ENCODE data around the gene UGT1A8. TPM values are rescaled to one million over a fixed set of nuclear protein-coding genes. Genes with fewer than 3 reads are reported as not detected.

UGT1A8 gene
- total and polyA plus RNA-seq, 2 donors (not counting 3 experiments of a cell fraction or from before 2014, with no cell fraction given) = not detected

GRCh38 chr2:233711312-233712008 is 94.0 kb downstream of the UGT1A8 start:
- TF ChIP-seq MYC (IDR thresholded peaks at IDR 0.05; ENCODE audit: low read depth, low read length) (no peak), CTCF (IDR thresholded peaks at IDR 0.05; ENCODE audit: extremely low read depth in 1 of 2, insufficient read depth in 1 of 2, low read depth in 1 of 2, low read length in 2 of 2) (peak; percentile 89 to 90)
- Histone ChIP-seq H3K4me3 (replicated peaks in 1 of 3; ENCODE audit: insufficient read depth in 1 of 3, low read depth in 1 of 3, low read length in 3 of 3) (no peak overlapping the region), H4K20me1 (replicated peaks; ENCODE audit: control insufficient read depth, extremely low read depth, insufficient read depth, low read length) (no peaks in the 10 kb centered on the region), H3K27me3 (ENCODE audit: control insufficient read depth in 2 of 2, insufficient read depth in 2 of 2, low read length in 2 of 2) (peaks cover 0 to 2% of the 10 kb centered on the region in 2 experiments), H3K36me3 (ENCODE audit: control insufficient read depth in 2 of 2, extremely low read depth in 1 of 2, insufficient read depth in 2 of 2, low read length in 2 of 2) (no peaks in the 10 kb centered on the region), H3K4me1 (ENCODE audit: control insufficient read depth, extremely low read depth, insufficient read depth, low read length) (peaks cover 2% of the 10 kb centered on the region), H3K9ac (replicated peaks; ENCODE audit: extremely low read depth, insufficient read depth, low read length) (no peak overlapping the region), H3K27ac (ENCODE audit: insufficient read depth, low read depth, low read length) (no peak overlapping the region), H3K79me2 (ENCODE audit: control insufficient read depth, insufficient read depth, low read length) (no peaks in the 10 kb centered on the region), H3K9me3 (replicated peaks; ENCODE audit: control insufficient read depth, insufficient read depth, low read length) (no peaks in the 10 kb centered on the region), H2AFZ (ENCODE audit: low read depth, low read length) (no peak overlapping the region), H3K4me2 (ENCODE audit: insufficient read depth, low read length) (no peak overlapping the region), H3K9me1 (replicated peaks; ENCODE audit: control insufficient read depth, extremely low read depth, insufficient read depth, low read length) (no peaks in the 10 kb centered on the region)
- dilution Hi-C loops (cut with MboI; ENCODE audit: extremely low pct_ligation_motif_present, low sequenced_read_pairs) (no loop called here), intact Hi-C loops (cut with micrococcal nuclease) (loop anchor here (1.0 kb wide), 4 partner anchors 145 to 307 kb away; partner anchors contain the start of gene USP40)
- BruUV-seq (replicated peaks) = no TSS peak
- CTCF ChIA-PET = interaction anchor here (0.7 to 4.4 kb wide), 24 partner anchors 9 to 1405 kb away, joined by 3 to 74 read pairs (median 4); partner anchors contain the start of genes UGT1A3 and USP40
- POLR2A ChIA-PET = no interaction called here
- FAIRE-seq (peak; percentile 92), DNase-seq (ENCODE audit: low read depth, low spot score) (peak; percentile 66)

- intact Hi-C loops (cut with micrococcal nuclease) (no loop called here), dilution Hi-C loops (cut with MboI; ENCODE audit: extremely low pct_ligation_motif_present, low sequenced_read_pairs) (no loop called here)
- Histone ChIP-seq H3K27ac (ENCODE audit: insufficient read depth, low read depth, low read length) (no peak within 1 kb of the TSS), H3K9ac (replicated peaks; ENCODE audit: extremely low read depth, insufficient read depth, low read length) (no peak within 1 kb of the TSS), H3K36me3 (ENCODE audit: control insufficient read depth in 2 of 2, extremely low read depth in 1 of 2, insufficient read depth in 2 of 2, low read length in 2 of 2) (no peaks in the 10 kb centered on the region), H4K20me1 (replicated peaks; ENCODE audit: control insufficient read depth, extremely low read depth, insufficient read depth, low read length) (no peaks in the 10 kb centered on the region), H3K27me3 (ENCODE audit: control insufficient read depth in 2 of 2, insufficient read depth in 2 of 2, low read length in 2 of 2) (peaks cover 0 to 5% of the 10 kb centered on the region in 2 experiments), H3K9me1 (replicated peaks; ENCODE audit: control insufficient read depth, extremely low read depth, insufficient read depth, low read length) (no peaks in the 10 kb centered on the region), H3K9me3 (replicated peaks; ENCODE audit: control insufficient read depth, insufficient read depth, low read length) (no peaks in the 10 kb centered on the region), H3K4me2 (ENCODE audit: insufficient read depth, low read length) (no peak within 1 kb of the TSS), H2AFZ (ENCODE audit: low read depth, low read length) (no peak within 1 kb of the TSS), H3K4me3 (replicated peaks in 1 of 3; ENCODE audit: insufficient read depth in 1 of 3, low read depth in 1 of 3, low read length in 3 of 3) (no peak within 1 kb of the TSS), H3K4me1 (ENCODE audit: control insufficient read depth, extremely low read depth, insufficient read depth, low read length) (peaks cover 2% of the 10 kb centered on the region), H3K79me2 (ENCODE audit: control insufficient read depth, insufficient read depth, low read length) (no peaks in the 10 kb centered on the region)
- DNase-seq (ENCODE audit: low read depth, low spot score) = no peak
- ChIA-PET CTCF (interaction anchor here (0.9 to 4.4 kb wide), 9 partner anchors 9 to 1404 kb away, joined by 3 to 74 read pairs (median 10); partner anchors contain the start of gene USP40), POLR2A (no interaction called here)
- TF ChIP-seq POLR2A (IDR thresholded peaks at IDR 0.05; ENCODE audit: low read depth, low read length) (no peak), GATA2 (IDR thresholded peaks at IDR 0.05; ENCODE audit: insufficient read depth, insufficient read length, low read depth, low read length) (no peak), EZH2 (IDR thresholded peaks at IDR 0.05; ENCODE audit: borderline replicate concordance, low read depth, low read length, severe bottlenecking) (no peak), CTCF (IDR thresholded peaks at IDR 0.05; ENCODE audit: extremely low read depth in 1 of 2, insufficient read depth in 1 of 2, low read depth in 1 of 2, low read length in 2 of 2) (no peak), MAX (IDR thresholded peaks at IDR 0.05; ENCODE audit: insufficient read depth, insufficient read length) (no peak), MYC (IDR thresholded peaks at IDR 0.05; ENCODE audit: low read depth, low read length) (no peak), JUN (IDR thresholded peaks at IDR 0.05; ENCODE audit: borderline replicate concordance, insufficient read depth, insufficient read length, low read depth) (no peak), FOS (IDR thresholded peaks at IDR 0.05; ENCODE audit: borderline replicate concordance, insufficient read depth, low read length) (no peak), POLR2AphosphoS5 (IDR thresholded peaks at IDR 0.05; ENCODE audit: insufficient read depth, low read depth, low read length) (no peak)
- BruUV-seq (replicated peaks) = no TSS peak
- FAIRE-seq = no peak
These were observed 95.3 kb downstream of the UGT1A8 start, which contains the start of gene UGT1A5 for GRCh38 chr2:233712611-233713261. UGT1A5 (plus strand) TSS chr2:233712907; CDS start chr2:233712992, 85 bp downstream.

Data from endothelial cell of umbilical vein (primary cell).